ENCODE measurements around the gene SH3GL2. TPM values are rescaled to one million over a fixed set of nuclear protein-coding genes. Genes with fewer than 3 reads are reported as not detected.

The SH3GL2 gene
- total RNA-seq, 2 donors from 2014 or later, result 0.78 to 1.3 TPM

GRCh38 chr9:17744786-17745185 lies 165.9 kb downstream of the SH3GL2 start:
- 21 to 22% methylated on average over 3 of the region's 3 CpGs for WGBS, 2 donors
- ATAC-seq, result no peak
- H3K4me3 ChIP-seq, result no peak overlapping the region
- intact Hi-C loops (cut with DNase I), result no loop called here
- DNase-seq, result no peak
- no peaks in the 10 kb centered on the region for H3K27me3 ChIP-seq
- no peaks in the 10 kb centered on the region for H3K4me1 ChIP-seq
- H3K36me3 ChIP-seq (replicated peaks in 1 of 2; ENCODE audit: insufficient read depth in 1 of 2, low read depth in 2 of 2), result no peaks in the 10 kb centered on the region
- TF ChIP-seq POLR2A (IDR thresholded peaks at IDR 0.05), result no peak
- no peak for TF ChIP-seq CTCF (IDR thresholded peaks at IDR 0.05)
- H3K27ac ChIP-seq, result no peak overlapping the region
- H3K9me3 ChIP-seq, result no peaks in the 10 kb centered on the region

- intact Hi-C loops (cut with DNase I), result no loop called here
- WGBS, 2 donors, result 36 to 42% methylated on average over 3 of the region's 3 CpGs
- no peak for ATAC-seq
- no peak for DNase-seq
- Histone ChIP-seq H3K36me3 (replicated peaks in 1 of 2; ENCODE audit: insufficient read depth in 1 of 2, low read depth in 2 of 2) (no peaks in the 10 kb centered on the region), H3K27me3 (no peaks in the 10 kb centered on the region), H3K27ac (no peak overlapping the region), H3K4me1 (no peaks in the 10 kb centered on the region), H3K4me3 (no peak overlapping the region), H3K9me3 (no peaks in the 10 kb centered on the region)
- no peak for TF ChIP-seq CTCF (IDR thresholded peaks at IDR 0.05)
- TF ChIP-seq POLR2A (IDR thresholded peaks at IDR 0.05), result no peak
These were observed 171.4 kb downstream of the SH3GL2 start for GRCh38 chr9:17750269-17750668.

DNA sequence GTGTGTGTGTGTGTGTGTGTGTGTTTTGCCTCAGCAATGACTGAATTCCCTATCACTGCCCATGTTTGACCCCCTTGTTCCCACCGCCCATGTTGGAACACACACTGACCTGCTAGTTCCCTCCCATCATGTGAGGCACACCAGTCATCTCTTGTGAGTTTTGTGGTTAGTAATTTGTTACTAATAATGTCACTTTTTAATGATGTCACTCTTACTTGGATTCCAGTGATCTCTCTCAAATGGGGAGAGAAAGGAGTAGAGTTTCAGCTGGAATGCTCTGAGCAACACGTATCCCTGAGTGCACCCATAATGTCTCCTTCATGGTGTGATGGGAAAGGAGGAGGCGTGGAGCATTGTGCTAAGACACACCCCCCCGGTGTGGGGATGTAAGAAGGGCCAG lies 172.6 kb downstream of the SH3GL2 start:
- ATAC-seq (no peak), DNase-seq (no peak)
- intact Hi-C loops (cut with DNase I), result no loop called here
- no peak overlapping the region for H3K27ac ChIP-seq
- no peaks in the 10 kb centered on the region for H3K4me1 ChIP-seq
- H3K9me3 ChIP-seq, result no peaks in the 10 kb centered on the region
- 47 to 69% methylated on average over 4 of the region's 4 CpGs for WGBS, 2 donors
- no peaks in the 10 kb centered on the region for H3K27me3 ChIP-seq
- H3K4me3 ChIP-seq, result no peak overlapping the region
- no peaks in the 10 kb centered on the region for H3K36me3 ChIP-seq (replicated peaks in 1 of 2; ENCODE audit: insufficient read depth in 1 of 2, low read depth in 2 of 2)
- TF ChIP-seq CTCF (IDR thresholded peaks at IDR 0.05) (no peak), POLR2A (IDR thresholded peaks at IDR 0.05) (no peak)

DNA sequence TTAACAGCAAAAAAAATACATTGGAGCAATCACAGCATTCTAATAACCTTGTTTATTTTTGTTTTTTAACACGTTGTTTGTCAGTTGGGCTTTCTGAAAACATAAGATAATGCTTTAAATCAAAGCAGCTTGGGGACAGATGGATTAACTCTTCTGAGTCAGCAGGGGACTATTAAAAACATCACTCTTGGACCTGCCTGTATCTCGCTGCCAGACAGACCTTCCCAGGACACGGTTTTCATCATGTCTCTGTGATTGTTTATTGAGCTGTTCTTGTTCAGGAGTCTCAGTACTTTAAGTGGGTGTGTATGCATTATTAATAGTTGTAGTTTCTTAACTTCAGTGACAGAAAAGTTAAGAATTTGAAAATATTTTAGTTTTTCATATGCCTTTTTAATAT lies 173.2 kb downstream of the SH3GL2 start:
- Histone ChIP-seq H3K36me3 (replicated peaks in 1 of 2; ENCODE audit: insufficient read depth in 1 of 2, low read depth in 2 of 2) (no peaks in the 10 kb centered on the region), H3K4me3 (no peak overlapping the region), H3K4me1 (no peaks in the 10 kb centered on the region), H3K27ac (no peak overlapping the region), H3K9me3 (no peaks in the 10 kb centered on the region), H3K27me3 (no peaks in the 10 kb centered on the region)
- intact Hi-C loops (cut with DNase I), result no loop called here
- DNase-seq (no peak), ATAC-seq (no peak)
- WGBS, 2 donors, result 37 to 52% methylated on average over 3 of the region's 3 CpGs
- no peak for TF ChIP-seq CTCF (IDR thresholded peaks at IDR 0.05)
- no peak for TF ChIP-seq POLR2A (IDR thresholded peaks at IDR 0.05)

- H3K27ac ChIP-seq, result no peak overlapping the region
- ATAC-seq (no peak), DNase-seq (no peak)
- H3K4me3 ChIP-seq, result no peak overlapping the region
- TF ChIP-seq POLR2A (IDR thresholded peaks at IDR 0.05), result no peak
- no peak for TF ChIP-seq CTCF (IDR thresholded peaks at IDR 0.05)
- H3K36me3 ChIP-seq (replicated peaks in 1 of 2; ENCODE audit: insufficient read depth in 1 of 2, low read depth in 2 of 2), result no peaks in the 10 kb centered on the region
- 73 to 79% methylated on average over 2 of the region's 2 CpGs for WGBS, 2 donors
- no peaks in the 10 kb centered on the region for H3K27me3 ChIP-seq
- intact Hi-C loops (cut with DNase I), result no loop called here
- H3K9me3 ChIP-seq, result no peaks in the 10 kb centered on the region
- no peaks in the 10 kb centered on the region for H3K4me1 ChIP-seq
These were observed 178.9 kb downstream of the SH3GL2 start for GRCh38 chr9:17757816-17758215.
